GM21360 (cell line): ENCODE measurements around the gene SSR1.

Source experiments
- ATAC-seq: cut with Tn5 transposase; IDR thresholded peaks from one replicate; pipeline ENCODE4 v1.9.1; 2021; ENCODE audit warnings: mild to moderate bottlenecking, moderate library complexity; ENCODE audit not compliant: unreplicated experiment

SSR1 gene

DNA sequence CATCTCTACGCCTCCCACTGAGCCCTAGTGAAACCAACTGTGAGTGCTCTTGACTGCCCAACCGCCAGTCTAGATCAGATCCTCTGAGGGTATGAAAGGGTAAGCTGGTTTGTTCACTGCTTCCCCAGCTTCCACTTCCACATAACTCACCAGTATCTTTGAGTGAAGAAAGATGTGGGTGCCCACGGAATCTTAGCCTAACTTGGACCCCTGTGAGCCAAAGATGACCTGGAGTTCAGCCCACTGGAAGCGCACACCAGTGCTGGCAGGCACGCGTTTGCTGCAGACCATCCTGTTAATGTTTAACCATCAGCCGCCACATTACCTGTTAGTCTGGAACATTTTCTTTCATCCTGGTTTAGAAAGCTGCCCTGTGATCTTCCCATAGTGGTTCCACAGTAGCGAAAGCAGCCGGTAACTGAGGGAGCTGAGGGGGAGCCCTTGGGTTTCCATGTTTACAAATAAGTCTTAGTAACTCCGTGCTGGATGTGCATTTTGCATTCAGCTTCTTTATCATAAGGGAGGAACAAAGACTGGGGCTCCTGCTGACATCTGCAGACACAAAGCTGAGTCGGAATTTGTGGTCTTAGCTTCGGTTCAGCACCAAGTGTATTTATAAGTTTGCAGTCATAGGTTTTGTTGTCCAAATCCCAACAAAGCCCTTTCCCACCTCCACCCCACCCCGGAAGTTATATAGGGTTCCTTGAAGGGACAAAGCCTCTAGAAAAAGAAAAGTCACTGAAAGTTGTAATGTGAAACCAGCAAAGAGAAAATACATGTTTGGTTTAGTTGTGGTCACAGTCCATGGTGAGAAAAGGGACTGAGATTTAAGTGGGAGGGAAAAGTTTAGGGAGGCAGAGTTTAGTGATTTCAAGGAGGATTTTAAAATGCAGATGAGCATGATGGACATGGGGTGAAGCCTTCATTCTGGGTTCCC lies 71.0 kb downstream of the SSR1 start:
- no peak for ATAC-seq

GRCh38 chr6:7241160-7241559 lies 71.8 kb downstream of the SSR1 start:
- no peak for ATAC-seq

- no peak for ATAC-seq
These were observed 72.6 kb downstream of the SSR1 start for GRCh38 chr6:7240351-7240750.

DNA sequence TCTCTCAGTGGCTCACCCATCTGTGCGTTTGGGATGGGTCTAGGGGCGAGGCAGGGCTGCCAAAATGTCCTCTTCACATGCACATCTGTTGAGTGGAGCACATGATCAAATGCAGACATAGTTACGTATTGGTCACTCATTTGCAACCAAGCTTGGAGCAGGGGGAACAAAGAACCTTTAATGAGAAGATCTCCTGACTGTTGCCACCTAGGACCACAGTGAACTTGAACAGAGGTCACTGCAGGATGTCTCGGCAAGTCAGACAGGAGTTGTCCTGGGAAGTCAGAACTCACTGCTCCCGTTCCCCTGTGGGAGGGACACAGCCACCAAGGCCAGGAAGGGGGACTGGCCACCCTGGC lies 73.4 kb downstream of the SSR1 start:
- ATAC-seq: no peak

- ATAC-seq: peak; percentile 53
These were observed 74.0 kb downstream of the SSR1 start for GRCh38 chr6:7238900-7239589.

- no peak for ATAC-seq
These were observed 74.5 kb downstream of the SSR1 start for GRCh38 chr6:7238526-7238899.

- no peak for ATAC-seq
These were observed 75.3 kb downstream of the SSR1 start for GRCh38 chr6:7237653-7238188.

- peak; percentile 51 for ATAC-seq
These were observed 76.4 kb downstream of the SSR1 start for GRCh38 chr6:7236306-7237209.

GRCh38 chr6:7235712-7236305 lies 77.2 kb downstream of the SSR1 start:
- no peak for ATAC-seq

DNA sequence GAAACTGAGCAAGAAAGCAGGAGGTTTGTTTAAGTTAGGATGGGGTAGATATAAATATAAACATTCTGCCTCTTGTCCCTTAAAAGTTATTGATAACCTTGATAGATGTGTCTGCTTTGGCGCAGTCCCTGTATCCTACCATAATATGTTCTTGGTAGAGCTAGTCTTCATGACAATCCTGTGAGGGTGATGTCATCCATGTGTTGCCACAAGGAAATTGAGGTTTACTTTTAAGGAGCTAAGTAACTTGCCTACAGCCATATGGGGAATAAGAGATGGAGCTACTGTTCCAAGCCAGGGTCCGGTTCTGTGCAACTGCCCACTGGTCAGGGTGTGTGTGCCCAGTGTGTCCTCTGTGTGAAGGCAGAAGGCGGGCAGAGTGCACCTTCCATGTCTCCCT lies 78.5 kb downstream of the SSR1 start:
- no peak for ATAC-seq

GRCh38 chr6:7232351-7232750 lies 80.6 kb downstream of the SSR1 start:
- ATAC-seq: no peak

- no peak for ATAC-seq
These were observed 81.9 kb downstream of the SSR1 start for GRCh38 chr6:7230956-7231713.

DNA sequence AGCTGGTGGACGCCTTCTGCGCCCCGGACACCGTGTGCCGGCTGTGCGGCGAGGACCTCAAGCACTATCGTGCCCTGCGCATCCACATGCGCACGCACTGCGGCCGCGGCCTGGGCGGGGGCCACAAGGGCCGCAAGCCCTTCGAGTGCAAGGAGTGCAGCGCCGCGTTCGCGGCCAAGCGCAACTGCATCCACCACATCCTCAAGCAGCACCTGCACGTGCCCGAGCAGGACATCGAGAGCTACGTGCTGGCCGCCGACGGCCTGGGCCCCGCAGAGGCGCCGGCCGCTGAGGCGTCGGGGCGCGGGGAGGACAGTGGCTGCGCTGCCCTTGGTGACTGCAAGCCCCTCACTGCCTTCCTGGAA lies 82.7 kb downstream of the SSR1 start:
- ATAC-seq: no peak

DNA sequence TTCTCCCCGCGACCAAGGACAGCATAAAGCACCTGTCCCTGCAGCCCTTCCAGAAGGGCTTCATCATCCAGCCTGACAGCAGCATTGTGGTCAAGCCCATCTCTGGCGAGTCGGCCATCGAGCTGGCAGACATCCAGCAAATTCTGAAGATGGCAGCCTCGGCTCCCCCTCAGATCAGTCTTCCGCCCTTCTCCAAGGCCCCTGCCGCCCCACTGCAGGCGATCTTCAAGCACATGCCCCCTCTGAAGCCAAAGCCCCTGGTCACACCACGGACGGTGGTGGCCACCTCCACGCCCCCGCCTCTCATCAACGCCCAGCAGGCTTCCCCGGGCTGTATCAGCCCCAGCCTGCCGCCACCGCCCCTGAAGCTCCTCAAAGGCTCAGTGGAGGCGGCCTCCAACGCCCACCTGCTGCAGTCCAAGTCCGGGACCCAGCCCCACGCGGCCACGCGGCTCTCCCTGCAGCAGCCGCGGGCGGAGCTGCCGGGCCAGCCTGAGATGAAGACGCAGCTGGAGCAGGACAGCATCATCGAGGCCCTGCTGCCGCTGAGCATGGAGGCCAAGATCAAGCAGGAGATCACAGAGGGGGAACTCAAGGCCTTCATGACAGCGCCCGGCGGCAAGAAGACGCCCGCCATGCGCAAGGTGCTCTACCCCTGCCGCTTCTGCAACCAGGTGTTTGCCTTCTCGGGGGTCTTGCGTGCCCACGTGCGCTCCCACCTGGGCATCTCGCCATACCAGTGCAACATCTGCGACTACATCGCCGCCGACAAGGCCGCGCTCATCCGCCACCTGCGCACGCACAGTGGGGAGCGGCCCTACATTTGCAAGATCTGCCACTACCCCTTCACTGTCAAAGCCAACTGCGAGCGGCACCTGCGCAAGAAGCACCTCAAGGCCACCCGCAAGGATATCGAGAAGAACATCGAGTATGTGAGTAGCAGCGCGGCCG lies 83.3 kb downstream of the SSR1 start:
- no peak for ATAC-seq

GRCh38 chr6:7228662-7229375 lies 84.2 kb downstream of the SSR1 start:
- no peak for ATAC-seq

- ATAC-seq: no peak
These were observed 88.3 kb downstream of the SSR1 start for GRCh38 chr6:7224731-7225130.

DNA sequence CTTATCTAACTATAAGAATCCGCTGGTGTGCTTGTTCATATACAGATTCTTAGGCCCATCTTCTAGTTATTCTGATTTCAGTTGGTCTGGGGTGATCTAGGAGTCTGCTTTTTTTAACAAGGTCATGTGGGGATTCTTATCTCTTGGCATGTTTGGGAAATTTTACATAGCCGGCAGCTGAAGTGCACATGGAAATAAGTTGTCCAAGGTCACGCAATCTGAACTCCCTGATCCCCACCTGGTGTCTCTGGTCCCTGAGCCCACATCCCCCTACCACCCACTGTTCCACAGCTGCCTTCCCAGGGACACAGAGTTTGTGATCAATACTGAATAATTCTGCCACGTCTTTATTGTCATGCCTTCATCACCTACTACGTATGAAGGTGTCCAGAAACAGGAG lies 90.8 kb downstream of the SSR1 start:
- ATAC-seq: no peak

DNA sequence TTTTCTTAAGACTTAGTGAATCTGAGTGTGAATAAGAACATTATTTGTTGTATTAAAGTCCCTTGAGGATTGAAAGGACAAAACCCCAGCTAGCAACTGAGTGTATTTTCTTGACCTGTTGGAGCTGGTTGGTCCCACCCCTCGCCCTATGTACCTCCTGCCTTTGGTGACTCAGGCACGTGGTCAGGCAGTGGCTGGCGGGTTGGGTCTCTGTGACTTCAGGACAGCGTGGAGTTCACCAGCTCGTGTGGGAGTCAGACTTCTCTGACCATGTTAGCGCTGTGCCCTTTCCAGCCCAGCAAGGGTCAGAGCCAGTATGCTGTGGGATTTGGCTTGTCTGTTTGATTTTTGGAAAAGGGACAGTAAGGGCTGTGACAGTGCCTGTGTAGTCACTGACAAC lies 93.7 kb downstream of the SSR1 start:
- no peak for ATAC-seq
